Nephron (organoid): ENCODE measurements around the gene SHISA5.
"Not testable (repeated sequence)": the region's sequence is repeated elsewhere in the genome, so short reads cannot be mapped to it uniquely, and the experiment has no call there.

Experiments used
- H3K27ac Mint-ChIP-seq, 3 experiments: 2 replicates each; pipeline ENCODE4 v1.8.0; 2020; ENCODE audit warnings: mixed read lengths in 3 of 3, mild to moderate bottlenecking in 2 of 3, moderate library complexity in 1 of 3
- H3K27me3 Mint-ChIP-seq: 2 replicates; pipeline ENCODE4 v1.8.0; 2021; ENCODE audit warnings: low read depth, mild to moderate bottlenecking, moderate library complexity, mixed read lengths
- H3K36me3 Mint-ChIP-seq: 2 replicates; pipeline ENCODE4 v1.8.0; 2020; ENCODE audit warnings: low read depth, mixed read lengths
- H3K4me1 Mint-ChIP-seq: 2 replicates; pipeline ENCODE4 v1.8.0; 2020; ENCODE audit warnings: mixed read lengths
- H3K4me3 Mint-ChIP-seq, 3 experiments: 2 replicates each; pipeline ENCODE4 v1.8.0; 2020; ENCODE audit warnings: mild to moderate bottlenecking in 3 of 3, mixed read lengths in 3 of 3, moderate library complexity in 2 of 3
- H3K9me3 Mint-ChIP-seq: 2 replicates; pipeline ENCODE4 v1.8.0; 2020; ENCODE audit warnings: mixed read lengths
- CTCF ChIP-seq, 3 experiments: fragments of 200-600 bp; sonication (generic); IDR thresholded peaks; one replicate each; pipeline ENCODE4 v1.5.0; 2021; ENCODE audit warnings: antibody characterized with exemption in 3 of 3; ENCODE audit not compliant: unreplicated experiment in 3 of 3

Gene SHISA5

GRCh38 chr3:48504051-48504946 is at the start of gene SHISA5:
SHISA5 (minus strand) TSS chr3:48504174; CDS start chr3:48504094, 80 bp downstream.
- peak within 1 kb of the TSS; percentile 84 to 86 (median 86) for H3K4me3 Mint-ChIP-seq
- no peaks in the 10 kb centered on the region for H3K9me3 Mint-ChIP-seq
- H3K27me3 Mint-ChIP-seq, result no peaks in the 10 kb centered on the region

GRCh38 chr3:48553361-48553760 is 49.4 kb upstream of the SHISA5 start:
- Mint-ChIP-seq H3K27me3 (no peaks in the 10 kb centered on the region), H3K36me3 (peaks cover 3% of the 10 kb centered on the region), H3K27ac (no peak overlapping the region), H3K9me3 (no peaks in the 10 kb centered on the region), H3K4me1 (peaks cover 22% of the 10 kb centered on the region), H3K4me3 (peak overlapping the region; percentile 23 to 51 (median 40))
- TF ChIP-seq CTCF (IDR thresholded peaks at IDR 0.05; ENCODE audit: unreplicated experiment in 3 of 3), result no peak

More at GRCh38 chr3:48504051-48504946, at the start of gene SHISA5:
- Mint-ChIP-seq H3K36me3 (peaks cover 5% of the 10 kb centered on the region), H3K27ac (peak within 1 kb of the TSS; percentile 21 to 63 (median 41)), H3K4me1 (no peaks in the 10 kb centered on the region)
- TF ChIP-seq CTCF (IDR thresholded peaks at IDR 0.05; ENCODE audit: unreplicated experiment in 3 of 3), result no peak

GRCh38 chr3:48552111-48552951 is 48.4 kb upstream of the SHISA5 start:
- no peak overlapping the region for H3K4me3 Mint-ChIP-seq
- TF ChIP-seq CTCF (IDR thresholded peaks at IDR 0.05; ENCODE audit: unreplicated experiment in 3 of 3), result no peak
- peak overlapping the region in 1 of 3 experiments; percentile 19 for H3K27ac Mint-ChIP-seq
- peaks cover 3% of the 10 kb centered on the region for H3K36me3 Mint-ChIP-seq
- H3K4me1 Mint-ChIP-seq, result peaks cover 21% of the 10 kb centered on the region
- H3K9me3 Mint-ChIP-seq, result no peaks in the 10 kb centered on the region
- H3K27me3 Mint-ChIP-seq, result no peaks in the 10 kb centered on the region

GRCh38 chr3:48551651-48552050 is 47.7 kb upstream of the SHISA5 start:
- H3K9me3 Mint-ChIP-seq, H3K4me3 Mint-ChIP-seq, H3K27me3 Mint-ChIP-seq, H3K27ac Mint-ChIP-seq, H3K36me3 Mint-ChIP-seq: not testable (repeated sequence)
- peaks cover 18% of the 10 kb centered on the region for H3K4me1 Mint-ChIP-seq

GRCh38 chr3:48548729-48549705 is 45.0 kb upstream of the SHISA5 start:
- Mint-ChIP-seq H3K27ac (peak overlapping the region in 1 of 3 experiments; percentile 57), H3K4me1 (peaks cover 10% of the 10 kb centered on the region), H3K36me3 (peaks cover 15% of the 10 kb centered on the region), H3K27me3 (no peaks in the 10 kb centered on the region), H3K4me3 (no peak overlapping the region), H3K9me3 (no peaks in the 10 kb centered on the region)
- TF ChIP-seq CTCF (IDR thresholded peaks at IDR 0.05; ENCODE audit: unreplicated experiment in 3 of 3), result peak; percentile 78 to 82 (median 81)
